Measurements from ENCODE around the gene FHIT. TPM values are rescaled to one million over a fixed set of nuclear protein-coding genes. Genes with fewer than 3 reads are reported as not detected.

The FHIT gene
- total and polyA plus RNA-seq, 8 donors: 1.8 to 10.6 (median 7.1) TPM

DNA sequence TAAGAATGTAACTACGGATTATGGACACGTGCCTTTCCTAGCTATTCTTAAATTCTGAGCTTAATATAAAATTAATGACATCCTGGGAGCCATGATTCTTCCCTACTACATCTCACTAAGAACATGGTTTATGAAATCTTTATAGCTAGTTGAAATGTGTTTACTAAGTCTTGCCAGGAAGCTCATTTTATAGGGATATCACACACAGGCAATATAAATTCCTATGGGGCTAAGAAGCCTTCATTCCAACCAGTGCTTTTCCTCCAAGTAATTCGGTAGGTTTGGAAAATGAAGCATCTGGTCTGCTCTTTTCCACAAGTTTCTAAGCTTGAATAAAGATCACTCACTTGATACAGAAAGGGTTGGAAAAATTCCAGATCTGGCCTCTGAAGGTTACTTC is 802.6 kb downstream of the FHIT start:
- WGBS, 5 donors: 62 to 84% (median 70%) methylated on average over 3 of the region's 3 CpGs
- H3K9me3 ChIP-seq: no peaks in the 10 kb centered on the region
- H3K4me3 ChIP-seq: no peak overlapping the region
- H3K36me3 ChIP-seq: no peaks in the 10 kb centered on the region
- DNase-seq: peak in 1 of 2 donors; percentile 10
- intact Hi-C loops (cut with DNase I; ENCODE audit: low total_unique reads): no loop called here
- no peak for TF ChIP-seq EP300 (IDR thresholded peaks at IDR 0.05)
- no peak for TF ChIP-seq POLR2A (IDR thresholded peaks at IDR 0.05)
- TF ChIP-seq, protein P1, sequence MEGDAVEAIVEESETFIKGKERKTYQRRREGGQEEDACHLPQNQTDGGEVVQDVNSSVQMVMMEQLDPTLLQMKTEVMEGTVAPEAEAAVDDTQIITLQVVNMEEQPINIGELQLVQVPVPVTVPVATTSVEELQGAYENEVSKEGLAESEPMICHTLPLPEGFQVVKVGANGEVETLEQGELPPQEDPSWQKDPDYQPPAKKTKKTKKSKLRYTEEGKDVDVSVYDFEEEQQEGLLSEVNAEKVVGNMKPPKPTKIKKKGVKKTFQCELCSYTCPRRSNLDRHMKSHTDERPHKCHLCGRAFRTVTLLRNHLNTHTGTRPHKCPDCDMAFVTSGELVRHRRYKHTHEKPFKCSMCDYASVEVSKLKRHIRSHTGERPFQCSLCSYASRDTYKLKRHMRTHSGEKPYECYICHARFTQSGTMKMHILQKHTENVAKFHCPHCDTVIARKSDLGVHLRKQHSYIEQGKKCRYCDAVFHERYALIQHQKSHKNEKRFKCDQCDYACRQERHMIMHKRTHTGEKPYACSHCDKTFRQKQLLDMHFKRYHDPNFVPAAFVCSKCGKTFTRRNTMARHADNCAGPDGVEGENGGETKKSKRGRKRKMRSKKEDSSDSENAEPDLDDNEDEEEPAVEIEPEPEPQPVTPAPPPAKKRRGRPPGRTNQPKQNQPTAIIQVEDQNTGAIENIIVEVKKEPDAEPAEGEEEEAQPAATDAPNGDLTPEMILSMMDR (IDR thresholded peaks at IDR 0.05): no peak
- no peak for TF ChIP-seq POLR2AphosphoS5 (IDR thresholded peaks at IDR 0.05)
- H3K4me1 ChIP-seq: no peaks in the 10 kb centered on the region
- no peak overlapping the region for H3K27ac ChIP-seq
- H3K27me3 ChIP-seq: no peaks in the 10 kb centered on the region

DNA sequence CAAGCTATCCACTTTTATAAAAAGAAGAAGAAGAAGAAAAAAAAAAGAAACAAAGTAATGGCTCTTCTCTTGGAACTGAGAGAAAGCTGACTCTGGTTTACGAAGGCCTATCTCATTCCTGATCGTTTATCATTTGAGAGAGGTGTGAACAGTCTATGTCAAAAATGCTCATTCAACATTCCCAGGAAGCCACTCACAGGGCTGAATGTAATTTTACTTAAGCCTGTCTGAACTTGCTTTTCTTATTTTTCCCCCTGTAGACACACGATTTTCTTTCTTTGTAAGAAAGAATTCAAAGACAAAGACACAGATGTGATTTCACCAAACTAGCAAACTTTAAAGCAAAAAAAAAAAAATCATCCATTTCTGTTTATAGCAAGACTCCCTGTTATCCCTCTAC is 805.8 kb downstream of the FHIT start:
- no peak for DNase-seq
- Histone ChIP-seq H3K36me3 (no peaks in the 10 kb centered on the region), H3K9me3 (no peaks in the 10 kb centered on the region), H3K27ac (no peak overlapping the region), H3K4me3 (no peak overlapping the region), H3K27me3 (no peaks in the 10 kb centered on the region), H3K4me1 (no peaks in the 10 kb centered on the region)
- intact Hi-C loops (cut with DNase I; ENCODE audit: low total_unique reads): no loop called here
- WGBS, 5 donors: 60 to 69% (median 63%) methylated on average over 3 of the region's 3 CpGs
- no peak for TF ChIP-seq POLR2AphosphoS5 (IDR thresholded peaks at IDR 0.05)

DNA sequence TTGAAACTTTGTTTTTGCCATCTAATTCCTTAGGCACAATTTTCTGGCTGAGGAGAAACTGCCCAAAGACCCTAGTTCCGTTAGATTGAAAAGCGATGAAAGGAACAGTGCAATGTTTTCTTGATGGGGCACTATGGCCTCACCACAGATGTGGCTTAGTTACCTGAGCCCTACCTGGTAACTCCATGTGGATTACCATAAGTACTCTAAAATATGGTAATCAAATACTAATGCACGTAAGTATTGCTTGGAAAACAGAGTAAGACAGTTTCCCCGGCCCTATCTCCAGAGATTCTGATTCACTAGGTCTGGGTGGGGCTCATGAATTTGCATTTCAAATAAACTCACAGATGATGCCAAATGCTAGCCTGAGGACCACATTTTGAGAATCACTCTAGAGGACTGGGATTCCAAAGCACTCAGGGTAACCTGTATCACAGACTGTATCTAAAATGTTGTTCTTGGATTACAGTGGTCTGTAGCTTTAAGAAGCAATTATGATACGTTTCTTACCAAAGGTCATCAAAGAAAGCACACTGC is 806.3 kb downstream of the FHIT start:
- no peak for DNase-seq
- intact Hi-C loops (cut with DNase I; ENCODE audit: low total_unique reads): no loop called here
- Histone ChIP-seq H3K27ac (no peak overlapping the region), H3K36me3 (no peaks in the 10 kb centered on the region), H3K9me3 (no peaks in the 10 kb centered on the region), H3K4me3 (no peak overlapping the region), H3K27me3 (no peaks in the 10 kb centered on the region), H3K4me1 (no peaks in the 10 kb centered on the region)
- 62 to 69% (median 67%) methylated on average over 5 of the region's 5 CpGs for WGBS, 5 donors
- TF ChIP-seq, protein P1 (IDR thresholded peaks at IDR 0.05): no peak
- TF ChIP-seq POLR2AphosphoS5 (IDR thresholded peaks at IDR 0.05): no peak
- no peak for TF ChIP-seq POLR2A (IDR thresholded peaks at IDR 0.05)
- no peak for TF ChIP-seq EP300 (IDR thresholded peaks at IDR 0.05)

GRCh38 chr3:60440869-60441268 is 810.4 kb downstream of the FHIT start:
- no peaks in the 10 kb centered on the region for H3K36me3 ChIP-seq
- TF ChIP-seq, protein P1 (IDR thresholded peaks at IDR 0.05): no peak
- TF ChIP-seq EP300 (IDR thresholded peaks at IDR 0.05): no peak
- TF ChIP-seq POLR2A (IDR thresholded peaks at IDR 0.05): no peak
- TF ChIP-seq POLR2AphosphoS5 (IDR thresholded peaks at IDR 0.05): no peak
- H3K4me3 ChIP-seq: no peak overlapping the region
- 89 to 98% (median 93%) methylated on average over 2 of the region's 2 CpGs for WGBS, 5 donors
- DNase-seq: no peak
- intact Hi-C loops (cut with DNase I; ENCODE audit: low total_unique reads): no loop called here
- H3K27me3 ChIP-seq: no peaks in the 10 kb centered on the region
- no peak overlapping the region for H3K27ac ChIP-seq
- H3K4me1 ChIP-seq: no peaks in the 10 kb centered on the region
- H3K9me3 ChIP-seq: no peaks in the 10 kb centered on the region

DNA sequence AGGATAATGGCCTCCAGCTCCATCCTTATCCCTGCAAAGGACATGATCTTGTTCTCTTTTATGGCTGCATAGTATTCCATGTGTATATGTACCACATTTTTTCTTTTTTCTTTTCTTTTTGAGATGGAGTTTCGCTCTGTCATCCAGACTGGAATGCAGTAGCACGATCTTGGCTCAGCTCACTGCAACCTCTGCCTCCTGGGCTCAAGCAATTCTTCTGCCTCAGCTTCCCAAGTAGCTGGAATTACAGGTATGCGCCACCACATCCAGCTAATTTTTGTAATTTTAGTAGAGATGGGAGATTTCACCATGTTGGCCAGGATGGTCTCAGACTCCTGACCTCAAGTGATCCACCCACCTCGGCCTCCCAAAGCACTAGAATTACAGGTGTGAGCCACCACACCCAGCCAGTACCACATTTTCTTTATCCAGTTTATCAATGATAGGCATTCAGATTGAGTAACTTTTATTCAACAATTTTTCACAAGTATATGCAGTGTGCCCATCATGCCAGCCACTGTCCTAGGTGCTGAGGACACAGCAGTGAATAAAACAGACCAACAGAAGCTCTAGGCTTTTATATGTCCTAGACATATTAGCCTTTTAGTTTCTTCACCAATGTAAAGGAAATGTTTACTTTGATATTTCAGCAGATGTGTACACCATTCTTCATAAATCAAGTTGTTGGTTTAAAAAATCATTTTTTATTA is 815.2 kb downstream of the FHIT start:
- DNase-seq: no peak

More for the DNA sequence above, 815.2 kb downstream of the FHIT start:
- no peaks in the 10 kb centered on the region for H3K36me3 ChIP-seq
- WGBS, 5 donors: 91 to 98% (median 96%) methylated on average over 4 of the region's 4 CpGs
- intact Hi-C loops (cut with DNase I; ENCODE audit: low total_unique reads): no loop called here
- no peak overlapping the region for H3K4me3 ChIP-seq
- H3K27me3 ChIP-seq: no peaks in the 10 kb centered on the region
- H3K9me3 ChIP-seq: no peaks in the 10 kb centered on the region
- no peak overlapping the region for H3K27ac ChIP-seq
- H3K4me1 ChIP-seq: no peaks in the 10 kb centered on the region
- TF ChIP-seq POLR2A (IDR thresholded peaks at IDR 0.05): no peak
- no peak for TF ChIP-seq EP300 (IDR thresholded peaks at IDR 0.05)
